ENCODE data around the gene HSD3B2.

Gene HSD3B2

GRCh38 chr1:119467219-119467618, 52.3 kb downstream of the HSD3B2 start:
- DNase-seq: no peak

GRCh38 chr1:119467857-119468668, 53.1 kb downstream of the HSD3B2 start:
- DNase-seq: no peak

DNA sequence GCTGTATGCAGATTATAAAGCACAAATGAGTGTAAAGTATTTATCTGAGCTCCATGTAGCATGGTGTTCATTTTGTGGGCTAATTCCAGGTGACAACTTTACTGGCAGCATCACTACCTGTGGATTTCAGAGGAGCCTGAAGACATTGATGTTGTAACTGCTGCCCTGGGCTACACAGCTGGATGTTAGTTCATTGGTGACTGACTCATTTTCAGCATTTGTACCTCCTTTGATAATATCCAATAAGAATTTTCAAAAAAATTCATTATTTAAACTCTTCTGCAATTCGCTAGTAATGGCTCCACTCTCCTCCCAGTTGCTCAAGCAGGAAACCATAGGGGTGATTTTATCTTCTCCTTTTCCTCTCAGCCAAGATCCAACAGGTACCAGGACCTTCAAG, 54.8 kb downstream of the HSD3B2 start:
- no peak for DNase-seq

- no peak for DNase-seq
These were observed 55.4 kb downstream of the HSD3B2 start for GRCh38 chr1:119470377-119470776.

GRCh38 chr1:119470958-119471357, 56.0 kb downstream of the HSD3B2 start:
- no peak for DNase-seq

DNA sequence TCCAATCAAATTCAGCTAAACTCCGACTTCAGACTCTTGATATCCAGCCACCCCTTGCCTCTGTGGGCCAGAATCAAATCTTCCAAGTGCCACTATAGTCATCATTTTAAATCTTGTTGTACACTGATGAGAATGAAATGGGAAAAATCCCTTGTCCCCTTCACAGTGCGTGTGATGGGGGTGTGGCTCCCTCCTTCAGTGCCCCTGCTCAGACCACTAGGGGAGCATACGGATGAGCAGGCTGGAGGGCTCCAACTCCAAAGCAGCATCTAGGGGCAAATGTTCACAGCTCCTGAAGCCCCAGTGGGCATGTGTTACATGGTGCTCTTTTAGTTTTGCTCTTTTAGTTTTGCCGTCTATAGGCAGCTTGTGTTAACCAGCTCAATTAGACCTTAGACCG, 56.6 kb downstream of the HSD3B2 start:
- no peak for DNase-seq

- no peak for DNase-seq
These were observed 57.3 kb downstream of the HSD3B2 start for GRCh38 chr1:119472080-119472818.
